Lower lobe of right lung (tissue), 2 donors: ENCODE data around the gene LRRC10B. TPM values are rescaled to one million over a fixed set of nuclear protein-coding genes. Genes with fewer than 3 reads are reported as not detected.

Experiments used
- ATAC-seq, 2 donors: fragments of 200-7000 bp; cut with Tn5 transposase; one replicate each; pipeline ENCODE4 v1.9.1; 2020 to 2022; ENCODE audit warnings: mild to moderate bottlenecking in 2 of 2, moderate library complexity in 2 of 2
- DNase-seq: peaks from one replicate; pipeline ENCODE4 v3.0.0-alpha.2; 2020
- H3K27ac ChIP-seq: fragments of 200-600 bp; one replicate; pipeline ENCODE4 v1.8.0; 2022
- H3K27me3 ChIP-seq: fragments of 200-600 bp; one replicate; pipeline ENCODE4 v1.8.0; 2022; ENCODE audit warnings: low read depth
- H3K36me3 ChIP-seq: fragments of 200-600 bp; one replicate; pipeline ENCODE4 v1.8.0; 2022; ENCODE audit warnings: mild to moderate bottlenecking
- H3K4me1 ChIP-seq: fragments of 200-600 bp; one replicate; pipeline ENCODE4 v1.8.0; 2022
- H3K4me3 ChIP-seq: fragments of 200-600 bp; one replicate; pipeline ENCODE4 v1.8.0; 2022; ENCODE audit warnings: mild to moderate bottlenecking
- H3K9me3 ChIP-seq: fragments of 200-600 bp; one replicate; pipeline ENCODE4 v1.8.0; 2022
- CTCF ChIP-seq: fragments of 200-600 bp; IDR thresholded peaks from one replicate; pipeline ENCODE4 v1.8.0; 2022; ENCODE audit warnings: antibody characterized with exemption, mild to moderate bottlenecking
- intact Hi-C: fragments of 100-400 bp; cut with DNase I; formaldehyde crosslinking; loops from one replicate; pipeline ENCODE4 v1.11.0; 2022
- total RNA-seq: library from RNA; stranded (reverse); fragmentation: NEBNext Ultra II Directional; extraction: Animal tissue kit (Norgen Biotek cat#: 25700); gene quantifications from one replicate; pipeline ENCODE4 v1.2.1, GENCODE V29; 2021
- donor health status: DM: no; HTN: yes; CAD: no; lungs with severe emphysema.

The LRRC10B gene
- total RNA-seq, 1 donor from 2014 or later = 6.4 TPM

- intact Hi-C loops = no loop called here
- Histone ChIP-seq H3K27ac (no peak overlapping the region), H3K4me3 (no peak overlapping the region), H3K27me3 (no peaks in the 10 kb centered on the region), H3K36me3 (no peaks in the 10 kb centered on the region), H3K4me1 (peaks cover under 1% of the 10 kb centered on the region), H3K9me3 (no peaks in the 10 kb centered on the region)
- no peak for TF ChIP-seq CTCF
- no peak for ATAC-seq
- DNase-seq = no peak
Observed at GRCh38 chr11:61534933-61535839, 26.6 kb downstream of the LRRC10B start.

- H3K27ac ChIP-seq = no peak overlapping the region
- intact Hi-C loops = no loop called here
- no peaks in the 10 kb centered on the region for H3K27me3 ChIP-seq
- no peak for ATAC-seq
- no peak for TF ChIP-seq CTCF
- no peak overlapping the region for H3K4me3 ChIP-seq
- H3K9me3 ChIP-seq = no peaks in the 10 kb centered on the region
- no peaks in the 10 kb centered on the region for H3K36me3 ChIP-seq
- no peaks in the 10 kb centered on the region for H3K4me1 ChIP-seq
- DNase-seq = no peak
Observed at GRCh38 chr11:61535998-61536675, 27.6 kb downstream of the LRRC10B start.

GRCh38 chr11:61536676-61537270 lies 28.2 kb downstream of the LRRC10B start:
- Histone ChIP-seq H3K36me3 (no peaks in the 10 kb centered on the region), H3K4me1 (no peaks in the 10 kb centered on the region), H3K9me3 (no peaks in the 10 kb centered on the region), H3K27ac (no peak overlapping the region), H3K4me3 (no peak overlapping the region), H3K27me3 (no peaks in the 10 kb centered on the region)
- TF ChIP-seq CTCF = no peak
- no peak for ATAC-seq
- no peak for DNase-seq
- intact Hi-C loops = no loop called here

GRCh38 chr11:61537326-61537725 lies 28.8 kb downstream of the LRRC10B start:
- ATAC-seq (no peak), DNase-seq (no peak)
- intact Hi-C loops = no loop called here
- no peak for TF ChIP-seq CTCF
- H3K27ac ChIP-seq = no peak overlapping the region
- H3K9me3 ChIP-seq = no peaks in the 10 kb centered on the region
- H3K4me1 ChIP-seq = no peaks in the 10 kb centered on the region
- H3K4me3 ChIP-seq = no peak overlapping the region
- H3K27me3 ChIP-seq = no peaks in the 10 kb centered on the region
- H3K36me3 ChIP-seq = no peaks in the 10 kb centered on the region

- Histone ChIP-seq H3K4me1 (no peaks in the 10 kb centered on the region), H3K27ac (no peak overlapping the region), H3K36me3 (no peaks in the 10 kb centered on the region), H3K27me3 (no peaks in the 10 kb centered on the region), H3K4me3 (no peak overlapping the region), H3K9me3 (no peaks in the 10 kb centered on the region)
- TF ChIP-seq CTCF = no peak
- intact Hi-C loops = no loop called here
- ATAC-seq (no peak), DNase-seq (no peak)
Observed at GRCh38 chr11:61538636-61538961, 30.1 kb downstream of the LRRC10B start.
